Measurements from ENCODE around the gene ADAM22.
A peak's percentile ranks its signal among the peaks of the same experiment; 100 is the strongest.

ADAM22 gene

DNA sequence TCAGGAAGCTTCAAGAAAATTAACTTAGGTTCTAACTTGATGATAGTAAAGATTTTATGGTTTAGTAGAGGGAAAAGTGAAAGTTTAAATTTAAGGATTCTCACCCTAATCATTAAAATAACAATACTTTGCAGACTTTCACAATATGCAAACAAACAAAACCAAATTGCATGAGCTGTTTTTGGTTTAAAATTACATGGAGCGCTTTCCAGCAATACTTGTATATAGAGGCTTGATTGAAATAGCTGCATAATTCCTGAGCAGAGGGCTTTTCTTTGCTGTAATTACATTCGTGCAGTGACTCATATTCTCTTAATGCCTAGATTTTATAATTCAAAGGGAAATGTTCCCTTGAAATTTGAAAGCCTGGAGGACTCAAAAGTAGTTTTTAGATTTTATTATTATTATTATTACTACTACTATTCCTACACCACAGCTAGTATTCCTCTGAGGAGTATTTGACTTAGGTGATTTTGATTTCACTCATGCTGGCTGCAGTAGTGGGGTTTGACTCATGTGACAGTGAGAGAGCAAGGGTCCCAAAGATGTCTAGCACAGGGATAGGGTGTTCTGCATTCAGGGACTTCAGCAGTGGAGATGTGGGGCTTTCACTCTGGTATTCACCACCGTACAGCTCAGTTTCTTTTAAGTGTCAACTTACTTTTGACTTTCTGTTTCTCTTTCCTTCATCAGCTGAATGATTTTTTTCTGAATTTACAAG is 138.1 kb downstream of the ADAM22 start:
- no peak overlapping the region for H3K9ac ChIP-seq (ENCODE audit: low read depth, low read length)
- H3K4me2 ChIP-seq (ENCODE audit: insufficient read depth, low read length): no peak overlapping the region
- H3K27ac ChIP-seq (ENCODE audit: low read length): no peak overlapping the region
- TF ChIP-seq EZH2 (IDR thresholded peaks at IDR 0.05; ENCODE audit: borderline replicate concordance, low read depth, low read length, severe bottlenecking): no peak
- TF ChIP-seq, protein P1, sequence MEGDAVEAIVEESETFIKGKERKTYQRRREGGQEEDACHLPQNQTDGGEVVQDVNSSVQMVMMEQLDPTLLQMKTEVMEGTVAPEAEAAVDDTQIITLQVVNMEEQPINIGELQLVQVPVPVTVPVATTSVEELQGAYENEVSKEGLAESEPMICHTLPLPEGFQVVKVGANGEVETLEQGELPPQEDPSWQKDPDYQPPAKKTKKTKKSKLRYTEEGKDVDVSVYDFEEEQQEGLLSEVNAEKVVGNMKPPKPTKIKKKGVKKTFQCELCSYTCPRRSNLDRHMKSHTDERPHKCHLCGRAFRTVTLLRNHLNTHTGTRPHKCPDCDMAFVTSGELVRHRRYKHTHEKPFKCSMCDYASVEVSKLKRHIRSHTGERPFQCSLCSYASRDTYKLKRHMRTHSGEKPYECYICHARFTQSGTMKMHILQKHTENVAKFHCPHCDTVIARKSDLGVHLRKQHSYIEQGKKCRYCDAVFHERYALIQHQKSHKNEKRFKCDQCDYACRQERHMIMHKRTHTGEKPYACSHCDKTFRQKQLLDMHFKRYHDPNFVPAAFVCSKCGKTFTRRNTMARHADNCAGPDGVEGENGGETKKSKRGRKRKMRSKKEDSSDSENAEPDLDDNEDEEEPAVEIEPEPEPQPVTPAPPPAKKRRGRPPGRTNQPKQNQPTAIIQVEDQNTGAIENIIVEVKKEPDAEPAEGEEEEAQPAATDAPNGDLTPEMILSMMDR (IDR thresholded peaks at IDR 0.05; ENCODE audit: borderline replicate concordance, extremely low read depth, low read length, poor library complexity, severe bottlenecking): no peak
- ATAC-seq (ENCODE audit: insufficient read depth, low read depth) (peak; percentile 60; the same call in 2 of the 3 replicates), DNase-seq (peak; percentile 15)
- H3K4me3 ChIP-seq (ENCODE audit: low read depth in 1 of 2, low read length in 2 of 2): no peak overlapping the region
- H3K4me1 ChIP-seq (ENCODE audit: insufficient read depth, low read length): peaks cover 35% of the 10 kb centered on the region; the same call in 1 of the 2 replicates
- H2AFZ ChIP-seq (ENCODE audit: low read depth, low read length): no peak overlapping the region
- H4K20me1 ChIP-seq (ENCODE audit: insufficient read depth, low read length): no peaks in the 10 kb centered on the region; the same call in 1 of the 2 replicates
- peaks cover 6% of the 10 kb centered on the region; the same call in 1 of the 2 replicates for H3K36me3 ChIP-seq (ENCODE audit: insufficient read depth, low read length)
- H3K27me3 ChIP-seq (ENCODE audit: insufficient read depth, low read length, poor library complexity): no peaks in the 10 kb centered on the region
- no peaks in the 10 kb centered on the region for H3K79me2 ChIP-seq (ENCODE audit: insufficient read depth, low read length)
- no peaks in the 10 kb centered on the region for H3K9me3 ChIP-seq (ENCODE audit: insufficient read depth, low read length, severe bottlenecking)

DNA sequence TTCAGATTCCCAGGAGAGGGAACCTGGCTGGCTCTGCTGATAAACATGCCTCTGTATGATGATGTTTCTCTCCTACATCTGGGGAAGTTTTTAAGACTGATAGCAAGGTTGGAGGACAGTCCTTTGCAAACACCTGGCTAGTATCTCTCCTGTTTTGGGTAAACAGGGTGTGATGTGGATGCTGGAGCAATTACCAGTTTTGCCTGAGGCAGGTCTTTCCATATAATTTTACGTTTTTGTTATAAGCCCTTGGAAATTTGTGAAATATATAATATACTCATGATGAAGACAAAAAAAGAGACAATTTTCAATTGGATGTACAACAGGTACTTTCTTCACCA is 138.6 kb downstream of the ADAM22 start:
- Histone ChIP-seq H3K4me3 (ENCODE audit: low read depth in 1 of 2, low read length in 2 of 2) (no peak overlapping the region), H3K27me3 (ENCODE audit: insufficient read depth, low read length, poor library complexity) (no peaks in the 10 kb centered on the region), H3K27ac (ENCODE audit: low read length) (no peak overlapping the region), H3K9me3 (ENCODE audit: insufficient read depth, low read length, severe bottlenecking) (no peaks in the 10 kb centered on the region), H3K79me2 (ENCODE audit: insufficient read depth, low read length) (no peaks in the 10 kb centered on the region), H3K4me1 (ENCODE audit: insufficient read depth, low read length) (peaks cover 35% of the 10 kb centered on the region; the same call in 1 of the 2 replicates), H2AFZ (ENCODE audit: low read depth, low read length) (no peak overlapping the region), H3K36me3 (ENCODE audit: insufficient read depth, low read length) (peaks cover 6% of the 10 kb centered on the region; the same call in 1 of the 2 replicates), H3K9ac (ENCODE audit: low read depth, low read length) (no peak overlapping the region), H4K20me1 (ENCODE audit: insufficient read depth, low read length) (no peaks in the 10 kb centered on the region; the same call in 1 of the 2 replicates), H3K4me2 (ENCODE audit: insufficient read depth, low read length) (no peak overlapping the region)
- ATAC-seq (ENCODE audit: insufficient read depth, low read depth): no peak
- DNase-seq: no peak
- TF ChIP-seq EZH2 (IDR thresholded peaks at IDR 0.05; ENCODE audit: borderline replicate concordance, low read depth, low read length, severe bottlenecking): no peak
- TF ChIP-seq, protein P1 (IDR thresholded peaks at IDR 0.05; ENCODE audit: borderline replicate concordance, extremely low read depth, low read length, poor library complexity, severe bottlenecking): no peak

DNA sequence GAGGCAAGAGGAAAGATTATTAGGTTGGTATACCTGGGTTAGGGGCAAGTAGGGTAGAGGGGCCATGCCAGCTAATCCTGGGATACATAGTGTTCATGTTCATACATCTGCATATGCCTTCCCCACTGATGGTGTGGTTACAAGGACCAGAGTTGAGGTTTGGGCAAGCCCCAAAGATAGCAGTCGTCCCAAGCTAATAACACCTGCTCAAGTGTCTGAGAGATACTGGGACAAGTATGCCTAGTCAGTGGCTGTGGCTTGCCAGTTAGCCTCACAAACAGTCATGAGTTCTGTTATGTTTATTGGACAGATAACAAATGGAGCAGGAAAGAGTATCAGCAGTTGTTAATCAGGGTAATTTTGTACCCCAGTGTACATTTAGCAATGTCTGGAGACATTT is 139.6 kb downstream of the ADAM22 start:
- H3K4me3 ChIP-seq (ENCODE audit: low read depth in 1 of 2, low read length in 2 of 2): no peak overlapping the region
- no peak overlapping the region for H3K9ac ChIP-seq (ENCODE audit: low read depth, low read length)
- H3K27me3 ChIP-seq (ENCODE audit: insufficient read depth, low read length, poor library complexity): no peaks in the 10 kb centered on the region
- H2AFZ ChIP-seq (ENCODE audit: low read depth, low read length): no peak overlapping the region
- ATAC-seq (ENCODE audit: insufficient read depth, low read depth): peak; percentile 83
- H4K20me1 ChIP-seq (ENCODE audit: insufficient read depth, low read length): no peaks in the 10 kb centered on the region; the same call in 1 of the 2 replicates
- H3K36me3 ChIP-seq (ENCODE audit: insufficient read depth, low read length): peaks cover 6% of the 10 kb centered on the region; the same call in 1 of the 2 replicates
- H3K4me1 ChIP-seq (ENCODE audit: insufficient read depth, low read length): peaks cover 35% of the 10 kb centered on the region; the same call in 1 of the 2 replicates
- H3K79me2 ChIP-seq (ENCODE audit: insufficient read depth, low read length): no peaks in the 10 kb centered on the region
- DNase-seq: peak; percentile 52
- TF ChIP-seq EZH2 (IDR thresholded peaks at IDR 0.05; ENCODE audit: borderline replicate concordance, low read depth, low read length, severe bottlenecking): no peak
- TF ChIP-seq, protein P1 (IDR thresholded peaks at IDR 0.05; ENCODE audit: borderline replicate concordance, extremely low read depth, low read length, poor library complexity, severe bottlenecking): no peak
- H3K27ac ChIP-seq (ENCODE audit: low read length): peak overlapping the region; percentile 7; the same call in 1 of the 2 replicates
- H3K9me3 ChIP-seq (ENCODE audit: insufficient read depth, low read length, severe bottlenecking): no peaks in the 10 kb centered on the region
- no peak overlapping the region for H3K4me2 ChIP-seq (ENCODE audit: insufficient read depth, low read length)
